NCI-H1930 (cell line): ENCODE data around the gene PTGS1.

Experiments
- DNase-seq, 2 experiments: peaks; one replicate each; lab custom pipeline; 2025; lab: John Stamatoyannopoulos, UW

PTGS1 gene

GRCh38 chr9:122374885-122375420 lies 4.1 kb downstream of the PTGS1 start:
- DNase-seq, result no peak

- DNase-seq, result no peak
Observed at GRCh38 chr9:122376796-122377195, 6.0 kb downstream of the PTGS1 start.

- DNase-seq, result no peak
Observed at GRCh38 chr9:122377241-122378164, 6.7 kb downstream of the PTGS1 start.

GRCh38 chr9:122378236-122378635 lies 7.4 kb downstream of the PTGS1 start:
- no peak for DNase-seq

GRCh38 chr9:122379340-122379739 lies 8.5 kb downstream of the PTGS1 start:
- no peak for DNase-seq

GRCh38 chr9:122380293-122380692 lies 9.5 kb downstream of the PTGS1 start:
- DNase-seq, result no peak

- no peak for DNase-seq
Observed at GRCh38 chr9:122381206-122381950, 10.6 kb downstream of the PTGS1 start.

GRCh38 chr9:122382901-122383850 lies 12.4 kb downstream of the PTGS1 start:
- no peak for DNase-seq

- DNase-seq, result no peak
Observed at GRCh38 chr9:122383992-122384461, 13.2 kb downstream of the PTGS1 start.

- DNase-seq, result no peak
Observed at GRCh38 chr9:122386311-122386872, 15.6 kb downstream of the PTGS1 start.

- DNase-seq, result no peak
Observed at GRCh38 chr9:122387536-122387935, 16.7 kb downstream of the PTGS1 start.

GRCh38 chr9:122389195-122389594 lies 18.4 kb downstream of the PTGS1 start:
- no peak for DNase-seq

- no peak for DNase-seq
Observed at GRCh38 chr9:122389799-122390481, 19.1 kb downstream of the PTGS1 start.

- no peak for DNase-seq
Observed at GRCh38 chr9:122392284-122392683, 21.5 kb downstream of the PTGS1 start.

- no peak for DNase-seq
Observed at GRCh38 chr9:122392714-122393113, 21.9 kb downstream of the PTGS1 start.

GRCh38 chr9:122393284-122393983 lies 22.6 kb downstream of the PTGS1 start:
- no peak for DNase-seq

GRCh38 chr9:122394265-122395125 lies 23.7 kb downstream of the PTGS1 start:
- no peak for DNase-seq

- DNase-seq, result no peak
Observed at GRCh38 chr9:122396614-122397148, 25.9 kb downstream of the PTGS1 start.

GRCh38 chr9:122397749-122398148 lies 26.9 kb downstream of the PTGS1 start:
- no peak for DNase-seq
